SK-N-SH (cell line): Measurements from ENCODE around the gene CHRM4. TPM values are rescaled to one million over a fixed set of nuclear protein-coding genes. Genes with fewer than 3 reads are reported as not detected.
"Not testable (repeated sequence)": the region's sequence is repeated elsewhere in the genome, so short reads cannot be mapped to it uniquely, and the experiment has no call there.

ENCODE experiments used
- CTCF ChIA-PET: fragments of 300-600, 350-600 bp; formaldehyde crosslinking; extraction: SDS; loops from one replicate; lab custom pipeline; 2021; lab: Yijun Ruan, JAX
- POLR2A ChIA-PET: fragments of 350-600 bp; sonication (Branson Sonifier 250); formaldehyde crosslinking; extraction: SDS; loops from one replicate; lab custom pipeline; 2020; ENCODE audit warnings: antibody characterized with exemption, inconsistent platforms; lab: Yijun Ruan, JAX
- DNase-seq: peaks from one replicate; pipeline ENCODE4 v3.0.0; 2012
- H2AFZ ChIP-seq: fragments of 200-600 bp; sonication (generic); 2 replicates; pipeline ENCODE4 v1.8.1; 2016; ENCODE audit warnings: antibody characterized with exemption, mild to moderate bottlenecking, low read depth
- H3F3A ChIP-seq: fragments of 200-600 bp; sonication (generic); replicated peaks from 2 replicates; pipeline ENCODE3; 2016; ENCODE audit warnings: antibody characterized with exemption, mild to moderate bottlenecking; ENCODE audit not compliant: insufficient read depth
- H3K27ac ChIP-seq, 2 experiments: fragments of 200-500 bp in 1 of 2; fragments of 200-600 bp in 1 of 2; sonication (Bioruptor generic) in 1 of 2; sonication (generic), shearing (Covaris generic) in 1 of 2; 2 replicates each; pipeline versions ENCODE4 v1.5.1 to v1.6.1; 2014 to 2016; ENCODE audit warnings: low read depth in 2 of 2, inconsistent platforms in 1 of 2, low read length in 1 of 2, mild to moderate bottlenecking in 1 of 2, mixed read lengths in 1 of 2
- H3K27me3 ChIP-seq: fragments of 200-600 bp; sonication (generic), shearing (Covaris generic); 2 replicates; pipeline ENCODE4 v1.6.1; 2016; ENCODE audit warnings: mixed run types; ENCODE audit not compliant: insufficient read depth
- H3K36me3 ChIP-seq, 2 experiments: fragments of 200-500 bp in 1 of 2; fragments of 200-600 bp in 1 of 2; sonication (Bioruptor generic) in 1 of 2; sonication (generic) in 1 of 2; replicated peaks in 1 of 2; 2 replicates each; pipeline versions ENCODE3 to v1.5.1; 2014 to 2016; ENCODE audit warnings: low read length in 1 of 2, mild to moderate bottlenecking in 1 of 2; ENCODE audit not compliant: insufficient read depth in 2 of 2, control insufficient read depth in 1 of 2
- H3K4me1 ChIP-seq, 2 experiments: fragments of 200-500 bp in 1 of 2; fragments of 200-600 bp in 1 of 2; sonication (Bioruptor generic) in 1 of 2; sonication (generic), shearing (Covaris generic) in 1 of 2; 2 replicates each; pipeline versions ENCODE4 v1.5.1 to v1.6.1; 2014 to 2016; ENCODE audit warnings: low read depth in 1 of 2, low read length in 1 of 2, mixed run types in 1 of 2; ENCODE audit not compliant: insufficient read depth in 2 of 2, control insufficient read depth in 1 of 2
- H3K4me2 ChIP-seq: fragments of 200-600 bp; sonication (generic), shearing (Covaris generic); 2 replicates; pipeline ENCODE4 v1.6.1; 2017; ENCODE audit warnings: mixed run types
- H3K4me3 ChIP-seq, 2 experiments: fragments of 200-500 bp in 1 of 2; fragments of 200-600 bp in 1 of 2; sonication (Bioruptor generic) in 1 of 2; sonication (generic), shearing (Covaris generic) in 1 of 2; 2 replicates each; pipeline versions ENCODE4 v1.5.1 to v1.8.1; 2014 to 2016; ENCODE audit warnings: low read depth in 2 of 2, inconsistent platforms in 1 of 2, low read length in 1 of 2, mild to moderate bottlenecking in 1 of 2, mixed read lengths in 1 of 2, moderate library complexity in 1 of 2
- H3K79me2 ChIP-seq: fragments of 200-600 bp; sonication (generic); 2 replicates; pipeline ENCODE4 v1.8.1; 2017; ENCODE audit warnings: mild to moderate bottlenecking; ENCODE audit not compliant: insufficient read depth
- H3K9ac ChIP-seq: fragments of 200-600 bp; sonication (generic); 2 replicates; pipeline ENCODE4 v1.6.1; 2017; ENCODE audit warnings: mixed run types
- H3K9me2 ChIP-seq: fragments of 200-600 bp; sonication (generic); 2 replicates; pipeline ENCODE4 v1.6.1; 2017; ENCODE audit warnings: mixed run types
- H3K9me3 ChIP-seq: fragments of 200-600 bp; sonication (generic); 2 replicates; pipeline ENCODE4 v1.6.1; 2017; ENCODE audit warnings: mixed run types, mild to moderate bottlenecking, moderate library complexity
- H4K20me1 ChIP-seq: fragments of 200-600 bp; sonication (generic); 2 replicates; pipeline ENCODE4 v1.6.1; 2017; ENCODE audit warnings: mild to moderate bottlenecking, mixed run types; ENCODE audit not compliant: insufficient read depth
- EP300 ChIP-seq, 2 experiments: IDR thresholded peaks; 2 replicates each; pipeline versions ENCODE4 v1.4.0 to v1.6.1; 2012; ENCODE audit warnings: borderline replicate concordance in 1 of 2, low read depth in 1 of 2, low read length in 1 of 2
- FOXJ3 ChIP-seq: sonication (generic); formaldehyde crosslinking; IDR thresholded peaks from 2 replicates; pipeline ENCODE4 v1.5.1; 2020; ENCODE audit warnings: mild to moderate bottlenecking, missing genetic modification reagents
- FOXM1 ChIP-seq: IDR thresholded peaks from 2 replicates; pipeline ENCODE4 v1.4.0; 2012; ENCODE audit warnings: low read depth, mild to moderate bottlenecking
- JUND ChIP-seq: IDR thresholded peaks from 2 replicates; pipeline ENCODE4 v1.4.0; 2012
- MEF2A ChIP-seq: IDR thresholded peaks from 2 replicates; pipeline ENCODE4 v1.4.0; 2012; ENCODE audit warnings: low read depth, borderline replicate concordance
- NFIC ChIP-seq: IDR thresholded peaks from 2 replicates; pipeline ENCODE4 v1.4.0; 2012; ENCODE audit warnings: borderline replicate concordance
- NRF1 ChIP-seq: IDR thresholded peaks from 2 replicates; pipeline ENCODE4 v1.6.1; 2012; ENCODE audit warnings: low read depth, mild to moderate bottlenecking, low read length
- RCOR1 ChIP-seq: fragments of 150-350 bp; IDR thresholded peaks from 2 replicates; pipeline ENCODE4 v1.6.1; 2017; ENCODE audit warnings: antibody characterized with exemption, low read length
- TCF12 ChIP-seq: IDR thresholded peaks from 2 replicates; pipeline ENCODE4 v1.4.0; 2012
- ZBTB33 ChIP-seq: IDR thresholded peaks from 2 replicates; pipeline ENCODE4 v1.4.0; 2012; ENCODE audit warnings: low read depth, borderline replicate concordance
- WGBS: methylation state at CpG from one replicate; pipeline ENCODE4 v1.1.6; 2017; ENCODE audit warnings: low lambda C conversion rate; 5-methylcytosine and 5-hydroxymethylcytosine counted together
- polyA plus RNA-seq, 3 experiments: library from polyadenylated mRNA; depleted of rRNA; stranded (reverse); fragments of >200 nt; gene quantifications; 2 replicates each; pipeline ENCODE4 v1.2.3, GENCODE V29; 2012
- TF ChIP-seq, protein P1 (sequence below): IDR thresholded peaks from 2 replicates; pipeline ENCODE4 v1.6.1; 2012; ENCODE audit warnings: mild to moderate bottlenecking, low read depth, low read length, moderate library complexity

The CHRM4 gene
- polyA plus RNA-seq, 1 of the 3 experiments (the other 2 are of a cell fraction) = 0.26 TPM

- peak; percentile 61 for DNase-seq
These were observed 11.9 kb downstream of the CHRM4 start for GRCh38 chr11:46379482-46380293.

GRCh38 chr11:46378811-46379481 lies 12.6 kb downstream of the CHRM4 start:
- H3K4me3 ChIP-seq = no peak overlapping the region
- no peaks in the 10 kb centered on the region; the same call in 1 of the 2 replicates for H3K79me2 ChIP-seq
- no peak overlapping the region for H2AFZ ChIP-seq
- H3K36me3 ChIP-seq = peaks cover 0 to 24% of the 10 kb centered on the region in 2 experiments
- ChIA-PET POLR2A (no interaction called here), CTCF (interaction anchor here (1.0 to 5.3 kb wide), 6 partner anchors 11 to 31 kb away, joined by 3 to 47 read pairs (median 5); partner anchors contain the start of genes CHRM4 and DGKZ)
- no peak overlapping the region for H3K9ac ChIP-seq
- no peak for DNase-seq
- H3F3A ChIP-seq = peaks cover 3% of the 10 kb centered on the region
- H3K27me3 ChIP-seq = no peaks in the 10 kb centered on the region
- TF ChIP-seq, protein P1, sequence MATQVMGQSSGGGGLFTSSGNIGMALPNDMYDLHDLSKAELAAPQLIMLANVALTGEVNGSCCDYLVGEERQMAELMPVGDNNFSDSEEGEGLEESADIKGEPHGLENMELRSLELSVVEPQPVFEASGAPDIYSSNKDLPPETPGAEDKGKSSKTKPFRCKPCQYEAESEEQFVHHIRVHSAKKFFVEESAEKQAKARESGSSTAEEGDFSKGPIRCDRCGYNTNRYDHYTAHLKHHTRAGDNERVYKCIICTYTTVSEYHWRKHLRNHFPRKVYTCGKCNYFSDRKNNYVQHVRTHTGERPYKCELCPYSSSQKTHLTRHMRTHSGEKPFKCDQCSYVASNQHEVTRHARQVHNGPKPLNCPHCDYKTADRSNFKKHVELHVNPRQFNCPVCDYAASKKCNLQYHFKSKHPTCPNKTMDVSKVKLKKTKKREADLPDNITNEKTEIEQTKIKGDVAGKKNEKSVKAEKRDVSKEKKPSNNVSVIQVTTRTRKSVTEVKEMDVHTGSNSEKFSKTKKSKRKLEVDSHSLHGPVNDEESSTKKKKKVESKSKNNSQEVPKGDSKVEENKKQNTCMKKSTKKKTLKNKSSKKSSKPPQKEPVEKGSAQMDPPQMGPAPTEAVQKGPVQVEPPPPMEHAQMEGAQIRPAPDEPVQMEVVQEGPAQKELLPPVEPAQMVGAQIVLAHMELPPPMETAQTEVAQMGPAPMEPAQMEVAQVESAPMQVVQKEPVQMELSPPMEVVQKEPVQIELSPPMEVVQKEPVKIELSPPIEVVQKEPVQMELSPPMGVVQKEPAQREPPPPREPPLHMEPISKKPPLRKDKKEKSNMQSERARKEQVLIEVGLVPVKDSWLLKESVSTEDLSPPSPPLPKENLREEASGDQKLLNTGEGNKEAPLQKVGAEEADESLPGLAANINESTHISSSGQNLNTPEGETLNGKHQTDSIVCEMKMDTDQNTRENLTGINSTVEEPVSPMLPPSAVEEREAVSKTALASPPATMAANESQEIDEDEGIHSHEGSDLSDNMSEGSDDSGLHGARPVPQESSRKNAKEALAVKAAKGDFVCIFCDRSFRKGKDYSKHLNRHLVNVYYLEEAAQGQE = no peak
- TF ChIP-seq EP300 (IDR thresholded peaks at IDR 0.05; ENCODE audit: borderline replicate concordance in 1 of 2, low read depth in 1 of 2, low read length in 1 of 2) = no peak
- no peak for TF ChIP-seq FOXM1
- TF ChIP-seq NRF1 = no peak
- TF ChIP-seq JUND = no peak
- TF ChIP-seq TCF12 = no peak
- no peak for TF ChIP-seq ZBTB33
- no peak for TF ChIP-seq MEF2A
- no peak for TF ChIP-seq RCOR1
- TF ChIP-seq NFIC = no peak
- TF ChIP-seq FOXJ3 (CRISPR knock-in tag) = no peak
- H3K4me2 ChIP-seq = no peak overlapping the region
- whole genome bisulfite sequencing = 85% methylated on average over 5 of the region's 20 CpGs
- H3K27ac ChIP-seq = peak overlapping the region in 1 of 2 experiments; percentile 55; a peak in 1 of 4 replicates
- peaks cover 10 to 23% of the 10 kb centered on the region in 2 experiments; a peak in 2 of 4 replicates for H3K4me1 ChIP-seq
- no peaks in the 10 kb centered on the region for H3K9me2 ChIP-seq
- H4K20me1 ChIP-seq = no peaks in the 10 kb centered on the region
- H3K9me3 ChIP-seq = no peaks in the 10 kb centered on the region

More at GRCh38 chr11:46379482-46380293, 11.9 kb downstream of the CHRM4 start:
- POLR2A ChIA-PET = interaction anchor here (0.6 to 1.2 kb wide), 2 partner anchors 136 to 180 kb away, joined by 3 read pairs; no protein-coding TSS in a partner anchor
- not testable (repeated sequence) for H3F3A ChIP-seq, H4K20me1 ChIP-seq, H3K4me3 ChIP-seq, H3K9me2 ChIP-seq, H3K79me2 ChIP-seq, H3K9me3 ChIP-seq, H3K4me2 ChIP-seq, H3K9ac ChIP-seq, H2AFZ ChIP-seq, H3K27me3 ChIP-seq
- CTCF ChIA-PET = interaction anchor here (0.7 to 5.3 kb wide), 5 partner anchors 11 to 140 kb away, joined by 3 to 47 read pairs (median 5); partner anchors contain the start of genes CHRM4 and DGKZ
- peaks cover 10 to 23% of the 10 kb centered on the region in 2 experiments; a peak in 2 of 4 replicates for H3K4me1 ChIP-seq
- peak overlapping the region in 1 of 2 experiments; percentile 55; a peak in 1 of 4 replicates for H3K27ac ChIP-seq
- peaks cover 0 to 23% of the 10 kb centered on the region in 2 experiments for H3K36me3 ChIP-seq
- WGBS = 76% methylated on average over 14 of the region's 36 CpGs
